BLaER1 (cell line): ENCODE measurements around the gene AMDHD1.

ENCODE experiments used
- H3K27ac ChIP-seq: shearing (Covaris generic); formaldehyde crosslinking; 2 replicates; pipeline ENCODE4 v1.8.1; 2022
- H3K27me3 ChIP-seq: shearing (Covaris generic); formaldehyde crosslinking; 2 replicates; pipeline ENCODE4 v1.8.1; 2022
- H3K36me3 ChIP-seq: shearing (Covaris generic); formaldehyde crosslinking; 2 replicates; pipeline ENCODE4 v1.8.1; 2022
- H3K4me1 ChIP-seq: shearing (Covaris generic); formaldehyde crosslinking; 2 replicates; pipeline ENCODE4 v1.8.1; 2022
- H3K4me2 ChIP-seq: shearing (Covaris generic); formaldehyde crosslinking; 2 replicates; pipeline ENCODE4 v1.8.1; 2022
- H3K4me3 ChIP-seq: shearing (Covaris generic); formaldehyde crosslinking; 2 replicates; pipeline ENCODE4 v1.8.1; 2022
- H3K9ac ChIP-seq: shearing (Covaris generic); formaldehyde crosslinking; 2 replicates; pipeline ENCODE4 v1.8.1; 2022
- H3K9me3 ChIP-seq: shearing (Covaris generic); formaldehyde crosslinking; 2 replicates; pipeline ENCODE4 v1.8.1; 2022
- H4K20me1 ChIP-seq: shearing (Covaris generic); formaldehyde crosslinking; 2 replicates; pipeline ENCODE4 v1.8.1; 2022
- Cebpa-rat ChIP-seq: shearing (Covaris generic); IDR thresholded peaks from 2 replicates; pipeline ENCODE4 v1.8.1; 2022

The AMDHD1 gene

DNA sequence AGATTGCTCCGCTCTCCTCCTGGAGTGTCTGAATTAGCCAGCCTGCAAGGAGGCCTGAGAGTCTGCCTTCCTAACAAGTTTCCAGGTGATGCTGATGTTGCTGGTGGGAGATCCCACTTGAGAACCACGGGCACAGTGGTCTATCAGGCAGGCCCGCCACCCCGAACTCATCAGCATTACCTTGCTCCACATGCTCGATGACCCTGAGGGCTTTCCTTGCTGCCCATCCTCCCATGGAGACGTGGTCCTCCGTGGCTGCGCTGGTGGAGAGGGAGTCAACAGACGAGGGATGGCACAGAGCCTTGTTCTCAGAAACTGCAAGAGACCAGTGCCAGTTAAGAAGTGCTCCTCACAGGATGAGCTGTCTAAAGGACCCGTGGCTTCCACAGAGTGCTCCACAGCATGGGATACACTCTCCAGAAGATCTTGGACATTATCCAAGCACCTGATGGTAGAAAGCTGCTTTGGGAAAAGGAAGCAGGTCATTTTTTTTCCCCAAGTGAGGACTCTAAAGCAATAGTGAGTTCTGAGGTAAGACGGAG is 34.7 kb downstream of the AMDHD1 start:
- no peaks in the 10 kb centered on the region for H3K36me3 ChIP-seq
- H3K4me2 ChIP-seq, result no peak overlapping the region
- no peaks in the 10 kb centered on the region for H3K4me1 ChIP-seq
- TF ChIP-seq Cebpa-rat, result no peak
- H3K4me3 ChIP-seq, result no peak overlapping the region
- H3K27me3 ChIP-seq, result no peaks in the 10 kb centered on the region
- no peaks in the 10 kb centered on the region for H3K9me3 ChIP-seq
- no peaks in the 10 kb centered on the region for H4K20me1 ChIP-seq
- no peak overlapping the region for H3K27ac ChIP-seq
- H3K9ac ChIP-seq, result no peak overlapping the region

DNA sequence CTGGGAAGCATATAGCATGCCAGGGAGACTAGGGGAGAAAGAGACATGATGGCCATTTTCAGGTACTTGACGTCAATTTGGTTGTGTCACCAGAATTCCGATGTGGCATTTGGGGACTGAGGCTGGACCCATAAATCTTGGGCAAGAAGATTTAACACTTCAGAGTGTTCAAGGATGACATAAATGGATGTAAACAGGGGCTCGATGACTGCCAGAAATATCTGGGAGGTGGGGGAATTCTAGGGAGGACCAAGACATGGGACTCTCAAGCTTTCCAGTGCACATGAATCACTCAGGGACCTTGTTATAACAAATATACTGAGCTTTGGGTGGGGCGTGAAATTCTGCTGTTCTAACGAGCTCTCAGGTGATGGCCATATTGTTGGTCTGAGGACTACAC is 35.2 kb downstream of the AMDHD1 start:
- H3K4me2 ChIP-seq, result no peak overlapping the region
- H4K20me1 ChIP-seq, result no peaks in the 10 kb centered on the region
- no peak for TF ChIP-seq Cebpa-rat
- H3K27me3 ChIP-seq, result no peaks in the 10 kb centered on the region
- H3K4me3 ChIP-seq, result no peak overlapping the region
- no peak overlapping the region for H3K9ac ChIP-seq
- H3K27ac ChIP-seq, result no peak overlapping the region
- no peaks in the 10 kb centered on the region for H3K9me3 ChIP-seq
- no peaks in the 10 kb centered on the region for H3K4me1 ChIP-seq
- H3K36me3 ChIP-seq, result no peaks in the 10 kb centered on the region

DNA sequence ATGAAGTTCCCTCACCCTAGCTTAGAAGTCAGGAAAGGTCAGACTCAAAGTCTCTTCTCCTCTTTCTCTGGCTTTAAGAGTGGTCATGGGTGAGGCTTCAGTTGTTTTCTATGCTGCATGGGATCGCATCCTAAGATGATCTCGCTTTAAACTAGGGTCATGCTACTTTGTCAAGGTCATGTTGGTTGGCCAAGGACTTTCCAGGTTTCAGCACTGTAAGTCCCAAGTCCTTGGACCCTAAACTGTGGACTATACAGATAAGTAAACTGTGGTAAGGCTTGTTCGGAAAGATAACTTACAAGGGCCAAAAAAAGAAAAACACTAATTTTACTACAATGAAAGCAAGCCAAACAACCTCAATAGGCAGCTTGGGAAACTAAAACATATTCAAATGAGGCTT is 35.6 kb downstream of the AMDHD1 start:
- no peaks in the 10 kb centered on the region for H3K36me3 ChIP-seq
- H3K27ac ChIP-seq, result no peak overlapping the region
- H3K4me3 ChIP-seq, result no peak overlapping the region
- no peak overlapping the region for H3K4me2 ChIP-seq
- H3K9ac ChIP-seq, result no peak overlapping the region
- no peak for TF ChIP-seq Cebpa-rat
- H3K9me3 ChIP-seq, result no peaks in the 10 kb centered on the region
- H3K27me3 ChIP-seq, result no peaks in the 10 kb centered on the region
- no peaks in the 10 kb centered on the region for H4K20me1 ChIP-seq
- no peaks in the 10 kb centered on the region for H3K4me1 ChIP-seq

DNA sequence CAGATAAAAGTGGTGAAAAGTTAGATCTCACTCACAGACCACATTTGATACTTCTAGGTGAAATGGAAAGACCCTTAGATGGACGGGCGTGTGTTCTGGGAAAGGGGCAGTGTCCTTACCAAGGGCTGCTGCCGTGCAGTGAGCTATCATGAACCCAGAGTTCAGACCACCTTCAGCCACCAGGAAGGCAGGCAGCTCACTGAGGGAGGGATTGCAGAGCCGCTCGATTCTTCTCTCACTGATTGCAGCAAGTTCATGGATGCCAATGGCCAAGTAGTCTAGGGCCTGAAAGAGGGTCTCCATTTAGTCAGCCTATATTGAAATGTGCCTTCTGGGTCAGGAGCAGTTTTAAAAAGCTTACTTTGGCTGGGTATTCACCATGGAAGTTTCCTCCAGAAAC is 37.3 kb downstream of the AMDHD1 start:
- Histone ChIP-seq H3K4me2 (no peak overlapping the region), H3K4me1 (no peaks in the 10 kb centered on the region), H3K4me3 (no peak overlapping the region), H3K9me3 (no peaks in the 10 kb centered on the region), H3K36me3 (no peaks in the 10 kb centered on the region), H4K20me1 (no peaks in the 10 kb centered on the region), H3K27me3 (no peaks in the 10 kb centered on the region), H3K9ac (no peak overlapping the region), H3K27ac (no peak overlapping the region)
- no peak for TF ChIP-seq Cebpa-rat

DNA sequence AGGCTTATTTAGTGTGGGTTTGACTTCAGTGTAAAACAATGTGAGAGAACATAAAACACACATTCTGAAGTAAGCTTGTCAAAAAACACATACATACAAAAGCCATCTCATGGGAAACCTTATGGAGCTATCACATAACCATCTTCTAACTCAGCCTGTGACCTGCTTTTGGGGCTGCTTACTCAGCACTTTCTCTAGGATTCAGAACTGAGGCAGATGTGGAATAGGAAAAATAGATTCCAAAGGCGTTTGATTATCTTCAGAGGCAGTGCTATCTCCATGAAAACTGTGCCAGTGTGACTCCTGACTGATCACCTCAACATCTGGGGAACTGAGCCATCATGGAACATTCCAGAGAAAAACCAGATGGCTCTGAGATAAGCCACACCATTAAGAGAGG is 39.5 kb downstream of the AMDHD1 start:
- no peak overlapping the region for H3K9ac ChIP-seq
- H3K27ac ChIP-seq, result no peak overlapping the region
- no peaks in the 10 kb centered on the region for H4K20me1 ChIP-seq
- no peak for TF ChIP-seq Cebpa-rat
- no peaks in the 10 kb centered on the region for H3K9me3 ChIP-seq
- H3K36me3 ChIP-seq, result no peaks in the 10 kb centered on the region
- H3K4me3 ChIP-seq, result no peak overlapping the region
- H3K27me3 ChIP-seq, result no peaks in the 10 kb centered on the region
- no peaks in the 10 kb centered on the region for H3K4me1 ChIP-seq
- H3K4me2 ChIP-seq, result no peak overlapping the region

DNA sequence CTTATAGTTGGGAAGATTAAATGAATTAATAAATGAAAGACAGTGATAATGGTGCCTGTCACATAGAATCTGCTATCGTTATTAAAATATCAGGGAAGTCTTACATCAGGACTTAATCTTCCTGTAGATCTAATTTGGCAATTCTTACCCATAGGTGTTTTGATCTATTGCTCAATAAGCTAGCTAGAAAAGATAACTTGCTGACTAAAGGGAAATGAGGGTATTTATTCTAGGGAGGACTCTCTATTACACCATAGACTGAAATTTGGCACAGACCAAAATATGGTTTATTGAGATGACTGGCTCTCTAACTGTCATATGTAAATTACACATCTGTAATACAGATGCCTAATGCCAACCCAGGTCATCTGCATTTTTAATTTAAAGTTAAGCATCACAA is 41.6 kb downstream of the AMDHD1 start:
- H3K27me3 ChIP-seq, result no peaks in the 10 kb centered on the region
- no peak overlapping the region for H3K9ac ChIP-seq
- H3K9me3 ChIP-seq, result no peaks in the 10 kb centered on the region
- H4K20me1 ChIP-seq, result no peaks in the 10 kb centered on the region
- no peak for TF ChIP-seq Cebpa-rat
- no peak overlapping the region for H3K4me2 ChIP-seq
- H3K36me3 ChIP-seq, result no peaks in the 10 kb centered on the region
- H3K27ac ChIP-seq, result no peak overlapping the region
- H3K4me3 ChIP-seq, result no peak overlapping the region
- peaks cover 17% of the 10 kb centered on the region for H3K4me1 ChIP-seq

DNA sequence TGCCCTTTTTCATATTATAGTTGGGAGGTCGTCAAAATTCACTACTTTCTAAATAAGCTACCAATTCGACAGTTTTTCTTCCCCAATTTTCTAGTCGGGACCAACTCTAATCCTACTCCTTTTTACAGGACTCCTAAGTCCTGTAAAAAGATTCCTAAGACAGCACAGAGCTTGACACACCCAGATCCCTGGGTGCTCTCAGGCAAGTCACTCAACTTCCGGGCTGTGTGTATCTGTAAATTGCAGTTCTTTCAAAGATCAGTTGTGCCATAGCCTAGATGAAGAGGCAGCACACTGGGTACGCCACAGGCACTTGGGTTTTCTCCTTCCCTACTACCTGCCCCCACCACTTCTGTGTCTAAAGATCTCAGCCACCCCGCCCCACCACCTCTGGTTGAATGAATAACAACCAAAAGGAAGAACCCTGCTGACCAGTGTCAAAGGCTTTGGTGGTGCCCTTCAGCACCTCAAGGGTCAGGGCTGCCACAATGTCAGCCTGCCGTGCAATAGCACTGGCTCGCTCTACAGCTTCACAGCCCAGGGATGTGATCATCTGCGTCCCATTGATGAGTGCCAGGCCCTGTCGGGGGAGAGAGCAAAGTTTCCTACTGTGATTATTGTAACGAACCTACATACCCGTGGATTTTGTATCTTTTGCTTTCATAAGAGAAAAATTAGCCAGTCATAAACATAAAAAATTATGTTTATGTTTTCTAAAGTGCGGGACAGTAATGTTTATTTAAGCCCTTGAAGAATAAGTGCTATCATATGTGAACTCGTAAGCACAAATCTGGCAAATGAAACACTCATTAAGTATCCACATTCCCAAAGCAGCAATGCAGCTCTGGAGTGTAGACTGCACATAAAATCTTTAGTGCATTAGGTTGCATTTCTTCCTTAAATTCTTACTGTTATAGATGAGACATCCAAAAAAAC is 43.8 kb downstream of the AMDHD1 start:
- no peaks in the 10 kb centered on the region for H3K9me3 ChIP-seq
- TF ChIP-seq Cebpa-rat, result no peak
- no peak overlapping the region for H3K27ac ChIP-seq
- no peak overlapping the region for H3K4me2 ChIP-seq
- H3K4me3 ChIP-seq, result no peak overlapping the region
- peaks cover 25% of the 10 kb centered on the region for H3K4me1 ChIP-seq
- H3K27me3 ChIP-seq, result no peaks in the 10 kb centered on the region
- no peak overlapping the region for H3K9ac ChIP-seq
- no peaks in the 10 kb centered on the region for H3K36me3 ChIP-seq
- H4K20me1 ChIP-seq, result no peaks in the 10 kb centered on the region

DNA sequence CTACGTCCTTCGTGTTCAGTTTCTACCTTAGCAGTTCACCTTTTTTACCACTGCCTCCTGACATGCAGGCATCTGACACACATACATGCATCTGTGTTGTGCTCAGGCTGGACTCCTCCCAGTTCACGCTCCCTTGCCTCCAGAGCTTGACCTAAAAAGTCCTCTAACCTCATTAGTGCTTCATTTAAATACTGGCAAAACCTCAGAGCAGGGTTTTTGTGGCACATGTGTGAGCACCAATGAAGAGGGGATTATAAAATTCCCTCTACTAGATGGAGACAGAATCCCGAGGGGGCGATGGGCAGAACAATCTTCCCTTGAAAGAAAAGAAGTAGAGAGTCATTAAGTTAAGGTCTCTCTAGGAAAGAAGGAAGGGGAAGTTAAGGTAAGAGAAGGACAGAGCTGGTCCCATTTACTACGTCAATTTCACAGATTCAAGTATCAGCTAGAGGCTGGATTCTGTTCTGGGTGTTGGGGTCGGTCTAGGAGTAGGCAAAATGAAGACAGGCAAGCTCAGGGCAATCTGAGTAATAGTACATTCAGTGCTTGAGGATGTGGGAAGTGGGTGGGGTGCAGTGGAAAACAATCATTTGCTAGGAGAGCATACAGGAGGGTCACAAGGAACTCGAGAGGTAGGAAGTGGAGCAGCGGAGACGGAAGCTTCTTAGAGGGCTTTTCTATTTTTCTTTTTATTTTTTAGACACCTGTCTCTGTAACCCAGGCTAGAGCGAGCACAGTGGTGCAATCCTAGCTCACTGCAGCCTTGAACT is 45.6 kb downstream of the AMDHD1 start:
- Histone ChIP-seq H3K9ac (no peak overlapping the region), H3K4me3 (no peak overlapping the region), H3K27me3 (no peaks in the 10 kb centered on the region), H4K20me1 (no peaks in the 10 kb centered on the region), H3K4me2 (peak overlapping the region; percentile 63), H3K36me3 (no peaks in the 10 kb centered on the region), H3K9me3 (no peaks in the 10 kb centered on the region), H3K4me1 (peaks cover 25% of the 10 kb centered on the region), H3K27ac (no peak overlapping the region)
- no peak for TF ChIP-seq Cebpa-rat

DNA sequence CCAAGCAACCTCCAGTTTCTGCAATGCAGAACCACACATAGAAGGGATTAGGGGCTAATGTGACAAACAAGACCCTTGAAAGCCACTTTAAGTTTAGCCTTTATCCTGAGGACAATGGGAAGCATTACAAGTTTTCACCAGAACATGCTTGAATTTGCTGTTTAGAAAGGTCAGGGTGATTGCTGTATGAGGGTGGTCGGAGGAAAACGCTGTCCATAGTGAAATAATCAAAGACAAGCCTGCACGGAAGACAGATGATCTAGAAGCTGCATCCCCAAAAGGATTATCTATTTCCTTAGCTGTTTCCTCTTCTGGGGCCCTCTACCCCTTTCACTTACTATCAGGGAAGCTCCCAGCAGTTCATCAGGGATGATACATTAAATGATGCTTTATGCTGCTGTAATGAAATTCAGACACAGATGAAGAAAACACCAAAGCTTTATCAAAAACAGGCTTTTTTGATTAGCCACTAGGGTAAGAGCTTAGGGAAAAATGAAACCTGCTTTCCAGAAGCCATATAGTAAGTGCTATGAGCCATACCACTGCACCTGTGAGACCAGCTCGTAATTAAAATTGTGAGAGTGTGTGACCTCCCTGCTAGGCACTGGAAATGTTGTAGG is 46.5 kb downstream of the AMDHD1 start:
- H3K4me3 ChIP-seq, result no peak overlapping the region
- no peaks in the 10 kb centered on the region for H3K9me3 ChIP-seq
- no peak for TF ChIP-seq Cebpa-rat
- H3K9ac ChIP-seq, result no peak overlapping the region; the same call in 1 of the 2 replicates
- no peaks in the 10 kb centered on the region for H3K27me3 ChIP-seq
- H4K20me1 ChIP-seq, result no peaks in the 10 kb centered on the region
- H3K4me1 ChIP-seq, result peaks cover 25% of the 10 kb centered on the region
- H3K36me3 ChIP-seq, result no peaks in the 10 kb centered on the region
- H3K27ac ChIP-seq, result no peak overlapping the region
- peak overlapping the region; percentile 63 for H3K4me2 ChIP-seq
